IMR-90 (cell line): ENCODE measurements around the gene NCSTN. TPM values are rescaled to one million over a fixed set of nuclear protein-coding genes. Genes with fewer than 3 reads are reported as not detected.

Experiments used
- ATAC-seq: fragments of 200-7000 bp; cut with Tn5 transposase; 2 replicates; pipeline ENCODE4 v1.9.1; 2020; ENCODE audit warnings: low read depth, mild to moderate bottlenecking, moderate library complexity
- BruUV-seq: library from RNA; stranded (reverse); fragments of 400-500 nt; replicated peaks from 2 replicates; lab custom pipeline; 2021; lab: Mats Ljungman, UMichigan
- CTCF ChIA-PET: fragments of 300-600 bp; formaldehyde crosslinking; extraction: SDS; loops from one replicate; lab custom pipeline; 2021; ENCODE audit warnings: antibody characterized with exemption; lab: Yijun Ruan, JAX
- POLR2A ChIA-PET: fragments of 300-600 bp; sonication (Branson Sonifier 250); formaldehyde crosslinking; loops from one replicate; lab custom pipeline; 2022; ENCODE audit warnings: antibody characterized with exemption; ENCODE audit not compliant: unreplicated experiment; lab: Charles Lee
- DNase-seq: peaks from one replicate; pipeline ENCODE4 v3.0.0; 2013
- H2AFZ ChIP-seq: replicated peaks from 2 replicates; pipeline ENCODE3; 2013; ENCODE audit warnings: low read length, mild to moderate bottlenecking; ENCODE audit not compliant: poor library complexity
- H2AK5ac ChIP-seq: 2 replicates; pipeline ENCODE4 v1.6.1; 2013; ENCODE audit warnings: low read depth, low read length, inconsistent platforms
- H2AK9ac ChIP-seq: replicated peaks from 2 replicates; pipeline ENCODE3; 2013; ENCODE audit warnings: mild to moderate bottlenecking, low read depth, low read length, moderate library complexity; ENCODE audit not compliant: poor library complexity
- H2BK120ac ChIP-seq: 2 replicates; pipeline ENCODE4 v1.6.1; 2013; ENCODE audit warnings: low read depth, low read length, inconsistent platforms
- H2BK15ac ChIP-seq: 3 replicates; pipeline ENCODE4 v1.6.1; 2013; ENCODE audit warnings: low read depth, low read length, inconsistent platforms
- H2BK20ac ChIP-seq: 2 replicates; pipeline ENCODE4 v1.6.1; 2013; ENCODE audit warnings: low read depth, mild to moderate bottlenecking, inconsistent platforms, low read length, moderate library complexity
- H2BK5ac ChIP-seq: 2 replicates; pipeline ENCODE4 v1.6.1; 2013; ENCODE audit warnings: mild to moderate bottlenecking, low read depth, low read length, inconsistent platforms; ENCODE audit not compliant: poor library complexity, severe bottlenecking
- H3K14ac ChIP-seq: replicated peaks from 2 replicates; pipeline ENCODE4 v1.6.1; 2013; ENCODE audit warnings: low read depth, low read length, inconsistent platforms
- H3K18ac ChIP-seq: 2 replicates; pipeline ENCODE4 v1.6.1; 2013; ENCODE audit warnings: low read depth, low read length, control low read depth
- H3K23ac ChIP-seq: 2 replicates; pipeline ENCODE4 v1.6.1; 2013; ENCODE audit warnings: low read depth, low read length, inconsistent platforms
- H3K27ac ChIP-seq: 2 replicates; pipeline ENCODE4 v1.5.1; 2013; ENCODE audit warnings: mild to moderate bottlenecking, control low read depth, low read length; ENCODE audit not compliant: insufficient read depth
- H3K27me3 ChIP-seq: 2 replicates; pipeline ENCODE4 v1.6.1; 2013; ENCODE audit warnings: low read length; ENCODE audit not compliant: control insufficient read depth, insufficient read depth
- H3K36me3 ChIP-seq: 2 replicates; pipeline ENCODE4 v1.6.1; 2013; ENCODE audit warnings: low read length, mixed read lengths; ENCODE audit not compliant: control insufficient read depth, insufficient read depth
- H3K4ac ChIP-seq: 2 replicates; pipeline ENCODE4 v1.6.1; 2013; ENCODE audit warnings: low read depth, low read length, inconsistent platforms
- H3K4me1 ChIP-seq: 2 replicates; pipeline ENCODE4 v1.6.1; 2013; ENCODE audit warnings: low read length, mixed read lengths; ENCODE audit not compliant: control insufficient read depth, insufficient read depth
- H3K4me2 ChIP-seq: 2 replicates; pipeline ENCODE4 v1.6.1; 2013; ENCODE audit warnings: low read depth, mild to moderate bottlenecking, control low read depth, low read length, moderate library complexity
- H3K4me3 ChIP-seq: 2 replicates; pipeline ENCODE4 v1.5.1; 2013; ENCODE audit warnings: low read depth, mild to moderate bottlenecking, control low read depth, low read length, moderate library complexity; ENCODE audit not compliant: insufficient read depth
- H3K56ac ChIP-seq: 2 replicates; pipeline ENCODE4 v1.6.1; 2013; ENCODE audit warnings: low read length, inconsistent platforms; ENCODE audit not compliant: insufficient read depth; ENCODE audit errors: extremely low read depth
- H3K79me1 ChIP-seq, 2 experiments: 2 replicates each; pipeline ENCODE4 v1.6.1; 2013; ENCODE audit warnings: low read length in 2 of 2, inconsistent platforms in 1 of 2, low read depth in 1 of 2
- H3K9ac ChIP-seq: 2 replicates; pipeline ENCODE4 v1.6.1; 2013; ENCODE audit warnings: low read depth, low read length, control low read depth
- H3K9me1 ChIP-seq: 2 replicates; pipeline ENCODE4 v1.6.1; 2013; ENCODE audit warnings: low read length, inconsistent platforms; ENCODE audit not compliant: insufficient read depth
- H3K9me3 ChIP-seq: 2 replicates; pipeline ENCODE4 v1.6.1; 2013; ENCODE audit warnings: low read length; ENCODE audit not compliant: control insufficient read depth, insufficient read depth
- H4K20me1 ChIP-seq: 2 replicates; pipeline ENCODE4 v1.6.1; 2013; ENCODE audit warnings: low read length, inconsistent platforms; ENCODE audit not compliant: insufficient read depth
- H4K5ac ChIP-seq: 2 replicates; pipeline ENCODE4 v1.6.1; 2013; ENCODE audit warnings: mild to moderate bottlenecking, low read depth, low read length, control low read depth
- H4K8ac ChIP-seq, 2 experiments: 2 replicates each; pipeline ENCODE4 v1.6.1; 2013; ENCODE audit warnings: low read depth in 2 of 2, low read length in 2 of 2, control low read depth in 1 of 2, inconsistent platforms in 1 of 2
- H4K91ac ChIP-seq: 2 replicates; pipeline ENCODE4 v1.6.1; 2013; ENCODE audit warnings: low read depth, low read length, inconsistent platforms; ENCODE audit not compliant: insufficient read depth
- CEBPB ChIP-seq: IDR thresholded peaks from 2 replicates; pipeline ENCODE4 v1.6.1; 2012; ENCODE audit warnings: low read depth, low read length, improper control_type of control experiment
- ELK1 ChIP-seq: fragments of 150-350 bp; IDR thresholded peaks from 2 replicates; pipeline ENCODE4 v1.6.1; 2016; ENCODE audit warnings: low read depth, mild to moderate bottlenecking, low read length, moderate library complexity, borderline replicate concordance
- FOS ChIP-seq: fragments of 150-350 bp; IDR thresholded peaks from 2 replicates; pipeline ENCODE4 v1.6.1; 2016; ENCODE audit warnings: low read depth, low read length
- MAFK ChIP-seq: IDR thresholded peaks from 2 replicates; pipeline ENCODE4 v1.6.1; 2012; ENCODE audit warnings: low read depth, low read length, improper control_type of control experiment
- RCOR1 ChIP-seq: IDR thresholded peaks from 2 replicates; pipeline ENCODE4 v1.6.1; 2012; ENCODE audit warnings: mild to moderate bottlenecking, low read length, improper control_type of control experiment; ENCODE audit not compliant: insufficient replicate concordance
- WGBS, 2 experiments: methylation state at CpG; one replicate each; pipeline versions ENCODE4 v1.1.5 to v1.1.7; 2013; ENCODE audit warnings: missing lambda C conversion rate in 2 of 2; ENCODE audit not compliant: insufficient read length in 1 of 2; ENCODE audit errors: extremely low coverage in 2 of 2; 5-methylcytosine and 5-hydroxymethylcytosine counted together
- dilution Hi-C: fragments of 300-500 bp; cut with HindIII; formaldehyde crosslinking; loops from one replicate; pipeline ENCODE4 v1.14.3; 2018; ENCODE audit warnings: low sequenced_read_pairs; ENCODE audit not compliant: unreplicated experiment
- in situ Hi-C: fragments of 300-500 bp; cut with MboI; formaldehyde crosslinking; loops from 3 replicates; pipeline ENCODE4 v1.14.3; 2019; ENCODE audit warnings: low sequenced_read_pairs, inconsistent platforms, mixed read lengths
- intact Hi-C: fragments of 100-400 bp; cut with micrococcal nuclease; formaldehyde crosslinking; loops from 2 replicates; pipeline ENCODE4 v1.10.0; 2022
- polyA plus RNA-seq, 3 experiments: library from polyadenylated mRNA; depleted of rRNA; stranded (reverse); fragments of >200 nt; gene quantifications; 2 replicates each; pipeline ENCODE4 v1.2.3, GENCODE V29; 2012; ENCODE audit warnings: low replicate concordance in 1 of 3
- total RNA-seq: library from RNA; depleted of rRNA; stranded (reverse); fragments of >200 nt; gene quantifications from 2 replicates; pipeline ENCODE4 v1.2.3, GENCODE V29; 2012

The NCSTN gene
- total and polyA plus RNA-seq, 2 of the 4 experiments (the other 2 are of a cell fraction) = 60.2 to 182 TPM

- ChIA-PET CTCF (no interaction called here), POLR2A (interaction anchor here (0.6 kb wide), 1 partner anchor 15 kb away, joined by 6 read pairs; no protein-coding TSS in a partner anchor)
- Histone ChIP-seq H3K9me1 (no peaks in the 10 kb centered on the region; the same call in 1 of the 2 replicates), H3K4ac (no peak overlapping the region), H3K79me1 (peaks cover 9 to 34% of the 10 kb centered on the region in 2 experiments), H2BK20ac (no peak overlapping the region), H3K36me3 (peaks cover 58% of the 10 kb centered on the region), H3K4me3 (no peak overlapping the region), H3K9me3 (no peaks in the 10 kb centered on the region), H2AK5ac (no peak overlapping the region), H4K20me1 (peaks cover 21% of the 10 kb centered on the region), H4K5ac (no peak overlapping the region), H4K91ac (no peak overlapping the region), H2BK15ac (no peak overlapping the region), H2AFZ (no peak overlapping the region), H2AK9ac (no peak overlapping the region), H3K18ac (no peak overlapping the region), H3K9ac (no peak overlapping the region), H3K4me2 (no peak overlapping the region), H4K8ac (no peak overlapping the region), H3K27ac (no peak overlapping the region), H3K23ac (no peak overlapping the region), H3K14ac (no peak overlapping the region), H2BK120ac (no peak overlapping the region), H2BK5ac (no peak overlapping the region), H3K4me1 (no peaks in the 10 kb centered on the region), H3K27me3 (no peaks in the 10 kb centered on the region), H3K56ac (no peak overlapping the region)
- TF ChIP-seq ELK1 (no peak), CEBPB (no peak), RCOR1 (no peak), MAFK (no peak), FOS (no peak)
- ATAC-seq (no peak), DNase-seq (no peak)
- intact Hi-C loops = no loop called here
- dilution Hi-C loops = no loop called here
- no TSS peak for BruUV-seq
- in situ Hi-C loops = no loop called here
- WGBS, 2 experiments = 100% methylated on average over 1 of the region's 8 CpGs; no CpG with 5 or more reads in 1 of the 2 experiments
Observed at GRCh38 chr1:160328184-160328583, 15.0 kb upstream of the NCSTN start.
